GM12872 (cell line): ENCODE results near the gene COL13A1.

Source experiments
- TF ChIP-seq, protein P1 (sequence below): IDR thresholded peaks from 3 replicates; pipeline ENCODE4 v1.5.1; 2011; ENCODE audit warnings: low read depth, mild to moderate bottlenecking, low read length, moderate library complexity; ENCODE audit not compliant: insufficient read depth

The COL13A1 gene

DNA sequence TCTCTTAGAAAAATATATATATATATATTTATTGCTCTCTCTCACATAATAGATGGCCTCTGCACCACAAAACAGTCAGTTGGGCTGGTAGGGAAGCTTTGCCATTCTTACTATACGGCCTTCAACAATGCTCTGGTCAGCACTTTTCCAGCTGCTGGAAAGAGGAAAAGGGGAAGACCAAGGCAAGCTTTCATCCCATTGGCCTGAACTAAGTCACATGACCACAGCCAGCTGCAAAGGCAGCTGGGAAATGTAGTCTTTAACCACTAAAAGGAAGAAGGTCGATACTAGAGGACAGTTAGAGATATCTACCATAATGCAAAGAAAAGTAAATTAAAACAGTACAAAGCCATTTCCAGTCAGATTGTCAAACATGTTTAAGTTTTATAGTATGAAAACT lies 192.6 kb downstream of the COL13A1 start:
- TF ChIP-seq, protein P1, sequence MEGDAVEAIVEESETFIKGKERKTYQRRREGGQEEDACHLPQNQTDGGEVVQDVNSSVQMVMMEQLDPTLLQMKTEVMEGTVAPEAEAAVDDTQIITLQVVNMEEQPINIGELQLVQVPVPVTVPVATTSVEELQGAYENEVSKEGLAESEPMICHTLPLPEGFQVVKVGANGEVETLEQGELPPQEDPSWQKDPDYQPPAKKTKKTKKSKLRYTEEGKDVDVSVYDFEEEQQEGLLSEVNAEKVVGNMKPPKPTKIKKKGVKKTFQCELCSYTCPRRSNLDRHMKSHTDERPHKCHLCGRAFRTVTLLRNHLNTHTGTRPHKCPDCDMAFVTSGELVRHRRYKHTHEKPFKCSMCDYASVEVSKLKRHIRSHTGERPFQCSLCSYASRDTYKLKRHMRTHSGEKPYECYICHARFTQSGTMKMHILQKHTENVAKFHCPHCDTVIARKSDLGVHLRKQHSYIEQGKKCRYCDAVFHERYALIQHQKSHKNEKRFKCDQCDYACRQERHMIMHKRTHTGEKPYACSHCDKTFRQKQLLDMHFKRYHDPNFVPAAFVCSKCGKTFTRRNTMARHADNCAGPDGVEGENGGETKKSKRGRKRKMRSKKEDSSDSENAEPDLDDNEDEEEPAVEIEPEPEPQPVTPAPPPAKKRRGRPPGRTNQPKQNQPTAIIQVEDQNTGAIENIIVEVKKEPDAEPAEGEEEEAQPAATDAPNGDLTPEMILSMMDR = no peak

DNA sequence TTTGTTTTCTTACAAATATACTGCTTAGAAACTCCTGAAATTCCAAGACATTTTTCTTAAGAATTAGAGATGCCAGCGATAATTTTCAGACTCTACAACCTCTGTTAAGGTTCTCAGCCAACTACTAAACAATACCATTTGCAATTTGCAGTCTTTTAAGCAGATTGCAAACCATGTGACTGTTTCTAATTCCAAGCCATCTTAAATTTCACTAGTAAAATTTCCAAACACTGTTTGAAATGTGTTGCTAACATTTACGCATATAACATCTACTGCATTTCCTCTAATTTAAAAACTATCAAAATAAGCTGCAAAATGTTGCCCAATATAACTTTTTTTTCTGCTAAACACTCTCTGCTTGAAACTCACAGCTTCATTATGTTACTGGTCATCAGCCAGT lies 194.9 kb downstream of the COL13A1 start:
- TF ChIP-seq, protein P1 = no peak

DNA sequence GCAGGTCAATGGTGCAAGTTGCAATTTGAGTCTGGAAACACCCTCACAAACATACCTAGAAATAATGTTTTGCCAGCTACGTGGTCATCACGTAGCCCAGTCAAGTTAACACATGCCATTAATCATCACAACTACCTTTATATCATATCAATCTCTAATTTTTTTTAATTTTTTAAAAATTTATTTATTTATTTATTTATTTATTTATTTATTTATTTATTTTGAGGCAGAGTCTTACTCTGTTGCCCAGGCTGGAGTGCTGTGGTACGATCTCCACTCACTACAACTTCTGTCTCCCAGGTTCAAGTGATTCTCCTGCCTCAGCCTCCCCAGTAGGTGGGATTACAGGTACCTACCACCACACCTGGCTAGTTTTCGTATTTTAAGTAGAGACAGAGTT lies 198.6 kb downstream of the COL13A1 start:
- TF ChIP-seq, protein P1 = no peak

DNA sequence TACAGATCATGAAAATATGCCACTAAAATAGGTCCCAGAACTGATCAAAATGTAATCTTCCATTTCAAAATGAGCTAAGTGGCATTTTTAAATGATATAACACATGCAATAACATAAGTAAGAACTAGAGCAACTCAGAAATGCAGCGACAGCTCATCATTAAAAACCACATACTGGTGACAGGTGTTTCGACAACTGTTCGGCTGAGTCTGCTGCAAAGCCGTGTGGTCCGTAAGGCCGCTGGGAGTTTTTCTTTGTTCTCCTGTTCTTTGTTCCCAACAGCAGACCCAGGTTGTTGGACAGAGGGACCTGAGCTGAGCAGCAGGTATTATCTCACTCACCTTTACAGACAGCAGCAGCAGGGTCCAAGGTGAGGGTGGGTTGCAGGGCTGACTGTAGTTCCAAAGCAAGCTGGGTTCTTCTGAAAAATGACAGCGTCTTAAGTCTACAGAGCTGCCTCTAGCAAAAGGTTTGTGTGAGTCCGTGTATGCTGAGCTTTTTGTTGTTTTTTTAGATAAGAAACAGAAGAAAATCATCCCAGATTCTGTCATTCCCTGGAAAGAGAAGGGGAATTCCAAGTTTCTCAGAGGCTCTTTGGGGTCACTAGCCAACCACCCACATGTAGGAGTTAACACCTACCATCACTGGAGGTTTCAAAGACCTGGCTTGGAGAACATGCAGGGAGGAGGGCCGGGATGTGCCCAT lies 205.6 kb downstream of the COL13A1 start:
- TF ChIP-seq, protein P1 = no peak
